GM04503 (cell line): Measurements from ENCODE around the gene GLDC.
"Not testable (repeated sequence)": the region's sequence is repeated elsewhere in the genome, so short reads cannot be mapped to it uniquely, and the experiment has no call there.

Experiments
- DNase-seq: peaks from one replicate; pipeline ENCODE4 v3.0.0-alpha.2; 2012; ENCODE audit warnings: low read depth

Gene GLDC

DNA sequence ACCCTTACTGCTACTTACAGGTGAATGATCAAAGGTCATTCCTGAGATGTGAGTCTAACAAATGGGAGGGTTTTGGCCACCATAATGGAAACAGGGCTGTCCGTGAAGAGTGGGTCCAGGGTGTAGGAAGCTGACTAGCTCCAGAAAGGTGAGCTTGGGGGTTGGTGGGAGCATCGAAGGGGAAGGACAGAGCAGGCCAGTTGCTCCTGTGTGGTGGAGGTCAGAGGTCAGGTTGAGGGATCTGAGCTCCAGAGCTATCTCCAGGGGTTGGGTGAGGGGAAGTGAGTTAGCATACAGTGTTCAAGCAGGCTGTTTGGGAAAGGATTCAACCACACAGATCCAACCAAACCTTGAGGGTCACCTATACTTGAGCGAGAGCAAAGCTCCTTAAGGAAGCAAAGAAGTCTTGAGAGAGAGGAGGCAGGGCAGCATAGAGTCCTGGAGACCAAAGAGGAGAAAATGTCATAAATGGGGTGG lies 18.7 kb upstream of the GLDC start:
- DNase-seq = no peak

DNA sequence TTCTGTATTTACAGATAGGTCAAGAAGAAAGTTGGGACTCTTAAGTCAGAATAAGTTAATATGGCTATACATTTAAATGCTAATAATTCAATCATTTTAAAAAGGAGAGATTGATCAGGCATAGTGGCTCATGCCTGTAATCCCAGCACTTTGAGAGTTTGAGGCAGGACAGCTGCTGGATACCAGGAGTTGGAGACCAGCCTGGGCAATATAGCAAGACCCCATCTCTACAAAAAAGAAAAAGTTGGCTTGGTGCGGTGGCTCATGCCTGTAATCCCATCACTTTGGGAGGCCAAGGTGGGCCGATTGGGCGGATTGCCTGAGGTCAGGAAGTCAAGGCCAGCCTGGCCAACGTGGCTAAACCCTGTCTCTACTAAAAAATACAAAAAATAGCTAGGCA lies 15.0 kb upstream of the GLDC start:
- no peak for DNase-seq

DNA sequence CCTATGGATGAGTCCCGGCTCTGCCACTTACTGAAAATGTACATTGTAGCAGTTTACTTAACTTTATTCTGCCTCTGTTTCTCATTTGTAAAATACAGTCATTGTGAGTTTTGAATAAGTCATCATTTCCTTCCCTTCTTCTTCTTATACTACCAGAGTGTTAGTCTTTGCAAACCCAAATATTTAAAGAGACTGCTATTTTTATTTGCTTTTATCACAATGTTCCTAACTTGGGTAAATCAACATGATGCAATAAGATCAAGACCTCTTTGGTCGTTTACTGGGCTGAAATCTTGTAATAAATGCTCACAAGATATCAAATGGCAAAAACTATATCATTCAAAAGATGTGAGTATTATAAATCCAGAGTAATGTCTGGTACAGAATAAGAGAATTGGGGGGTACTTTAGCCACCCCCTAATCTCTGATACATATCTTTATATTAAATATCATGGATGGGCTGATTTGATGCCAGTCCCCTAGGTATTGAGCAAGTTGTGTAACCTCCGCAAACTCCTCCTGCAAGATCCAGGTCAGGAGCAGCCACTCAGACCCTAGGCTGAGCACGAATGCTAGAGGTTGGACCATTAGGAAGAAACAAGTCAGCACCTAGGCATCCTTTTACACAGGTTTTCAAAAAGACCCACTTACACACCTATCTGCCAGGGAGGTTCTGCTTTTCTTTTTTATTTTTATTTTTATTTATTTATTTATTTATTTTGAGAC lies 13.3 kb upstream of the GLDC start:
- no peak for DNase-seq

DNA sequence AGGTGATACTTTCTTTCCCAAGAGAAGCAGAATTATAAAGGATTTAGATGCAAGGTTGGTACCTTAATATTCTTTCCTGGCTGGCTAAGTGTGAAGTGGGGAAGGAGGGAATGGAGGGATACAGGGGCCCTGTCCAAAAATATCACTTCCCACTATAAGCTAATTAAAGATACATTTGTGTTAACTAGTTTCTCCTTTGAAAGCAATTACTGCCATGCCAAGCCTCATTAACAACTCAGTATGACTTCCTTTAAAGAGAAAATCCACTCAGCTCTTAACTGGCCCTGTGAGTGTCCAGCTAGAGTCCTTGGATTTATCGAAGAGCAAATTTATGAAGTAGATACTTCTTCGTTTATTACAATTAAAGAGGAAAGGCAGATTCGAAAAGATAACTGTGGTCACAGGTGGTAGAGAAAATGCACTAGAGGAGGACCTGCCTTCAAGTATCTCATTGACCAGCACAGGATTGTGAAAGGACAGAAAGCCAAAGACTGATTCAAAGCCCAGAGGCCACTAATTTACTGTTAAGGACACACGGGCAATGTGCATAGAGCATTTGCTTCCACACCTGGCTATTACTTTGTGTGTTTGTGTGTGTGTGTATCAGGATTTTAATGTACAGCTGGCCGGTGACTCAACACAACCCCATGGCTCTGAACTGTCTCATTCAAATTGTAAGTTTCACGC lies 11.2 kb upstream of the GLDC start:
- no peak for DNase-seq

DNA sequence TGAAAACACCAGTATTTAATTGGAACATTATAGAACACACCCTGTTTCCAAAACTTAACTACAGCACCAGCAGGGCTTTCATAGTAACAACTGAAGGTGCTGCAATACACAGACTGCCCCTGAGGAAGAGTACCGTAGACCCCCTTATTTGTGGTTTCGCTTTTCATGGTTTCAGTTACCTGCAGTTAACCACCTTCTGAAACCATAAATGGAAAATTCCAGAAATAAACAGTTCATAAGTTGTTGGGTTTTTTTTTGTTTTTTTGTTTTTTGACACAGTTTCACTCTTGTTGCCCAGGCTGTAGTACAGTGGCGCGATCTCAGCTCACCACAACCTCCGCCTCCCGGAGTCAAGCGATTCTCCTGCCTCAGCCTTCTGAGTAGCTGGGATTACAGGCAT lies 9.5 kb upstream of the GLDC start:
- DNase-seq = no peak

DNA sequence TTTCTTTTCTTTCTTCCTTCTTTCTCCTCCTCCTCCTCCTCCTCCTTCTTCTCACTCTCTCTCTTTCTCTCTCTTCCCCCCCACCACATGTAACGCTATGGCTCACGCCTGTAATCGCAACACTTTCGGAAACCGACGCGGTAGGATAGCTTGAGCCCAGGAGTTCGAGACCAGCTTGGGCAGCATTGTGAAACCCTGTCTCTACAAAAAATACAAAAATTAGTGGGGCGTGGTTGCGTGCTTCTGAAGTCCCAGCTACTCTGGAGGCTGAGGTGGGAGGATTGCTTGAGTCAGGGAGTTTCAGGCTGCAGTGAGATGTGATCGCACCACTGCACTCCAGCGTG lies 736 bp upstream of the GLDC start:
- DNase-seq = no peak

DNA sequence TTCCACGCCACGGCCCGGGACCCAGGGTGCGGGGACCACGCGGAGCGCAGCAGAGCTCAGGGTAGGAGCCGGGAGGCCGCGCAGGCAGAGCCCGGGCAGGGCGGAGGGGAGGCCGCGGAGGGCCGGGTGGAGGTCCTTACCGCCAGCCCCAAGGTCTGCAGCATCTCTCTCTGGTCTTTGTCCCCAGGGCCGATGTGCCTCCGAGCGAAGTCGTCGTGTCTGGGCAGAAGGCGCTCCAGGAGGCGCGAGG lies 499 bp downstream of the GLDC start:
- not testable (repeated sequence) for DNase-seq

DNA sequence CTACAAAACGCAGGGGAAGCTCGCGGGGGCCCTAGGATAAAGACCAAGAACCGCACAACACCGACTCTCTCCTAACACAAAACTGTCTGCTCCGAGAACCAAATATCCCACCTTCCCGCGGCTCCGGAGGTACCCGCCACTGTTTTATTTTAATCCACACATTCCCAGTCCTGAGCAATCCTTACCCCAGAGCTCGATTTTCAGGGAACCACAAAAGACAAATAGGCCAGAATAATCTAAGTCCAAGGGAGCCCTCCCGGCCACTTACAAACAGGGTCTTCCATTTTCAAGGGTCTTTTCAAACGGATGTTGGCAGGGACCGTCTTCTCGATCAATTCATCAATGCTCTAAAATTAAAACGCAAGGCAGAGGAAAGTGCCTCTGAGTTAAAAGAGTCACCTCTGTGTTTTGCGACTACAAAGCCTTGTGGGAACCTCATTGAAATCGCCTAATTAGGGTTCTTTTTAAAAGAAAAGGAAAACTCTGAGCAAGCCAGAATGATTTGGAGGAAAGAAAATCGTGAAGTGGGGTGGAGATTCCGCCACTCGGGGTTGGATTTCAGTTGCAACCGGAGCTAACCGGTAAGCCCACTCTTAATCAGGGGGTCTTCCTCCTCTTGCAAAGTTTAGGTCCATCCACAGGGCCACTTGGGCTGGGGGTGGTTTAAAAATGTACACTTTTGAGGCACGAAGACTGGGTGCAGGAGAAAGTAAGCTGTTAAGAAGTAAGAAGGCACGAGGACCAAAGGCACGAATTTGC lies 1.0 kb downstream of the GLDC start:
- DNase-seq = no peak

DNA sequence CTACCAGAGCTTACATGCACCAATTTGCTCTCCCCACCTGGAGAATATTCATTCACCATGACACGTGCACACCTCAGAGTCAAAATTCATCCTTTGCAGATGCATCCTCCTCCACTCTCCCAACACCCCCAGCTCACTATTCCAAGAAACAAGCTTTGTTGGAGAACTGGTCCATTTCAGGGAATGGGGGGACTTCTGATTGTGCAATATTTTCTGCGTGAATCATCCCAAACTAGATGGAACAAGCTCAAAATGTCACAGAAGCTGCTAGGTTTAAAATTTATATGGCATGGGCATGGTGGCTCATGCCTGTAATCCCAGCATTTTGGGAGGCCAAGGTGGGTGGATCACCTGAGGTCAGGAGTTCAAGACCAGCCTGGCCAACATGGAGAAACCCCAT lies 3.6 kb downstream of the GLDC start:
- no peak for DNase-seq

DNA sequence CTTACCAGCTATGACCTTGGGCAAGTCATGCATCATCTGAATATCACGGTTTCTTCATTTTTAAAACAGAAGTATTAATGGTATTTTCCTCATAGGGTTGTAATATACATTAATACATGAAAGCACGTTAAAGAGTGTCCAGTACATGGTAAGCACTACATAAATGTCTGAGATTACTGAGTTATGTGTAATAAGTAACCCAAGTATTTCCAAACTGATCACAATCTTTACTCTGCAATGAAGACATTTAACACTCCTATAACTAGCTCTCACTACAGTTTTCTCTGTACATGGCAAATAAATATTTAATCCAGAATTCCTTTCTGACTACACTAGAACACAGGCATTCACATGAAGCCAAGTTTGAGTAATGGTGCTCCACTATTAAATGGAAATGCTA lies 4.0 kb downstream of the GLDC start:
- DNase-seq = no peak

DNA sequence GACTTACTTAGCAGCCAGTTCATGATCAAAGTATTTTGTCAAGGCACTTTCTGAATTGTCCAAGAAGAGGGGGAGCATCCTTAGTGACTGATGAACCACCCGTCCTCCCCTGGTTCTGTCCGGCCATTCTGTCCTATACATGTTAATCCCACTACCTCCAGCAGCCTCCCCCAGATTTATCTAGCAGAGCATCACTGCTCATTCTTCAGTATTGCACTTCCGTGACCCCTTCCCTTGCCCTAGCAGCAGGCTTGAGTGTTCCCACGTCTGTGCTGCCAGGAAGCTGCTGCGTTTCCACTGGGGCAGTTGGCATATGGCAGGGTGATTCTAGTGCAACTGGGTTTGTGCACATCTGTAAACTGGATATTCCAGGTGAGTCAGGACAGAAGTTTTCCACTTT lies 4.5 kb downstream of the GLDC start:
- DNase-seq = no peak

DNA sequence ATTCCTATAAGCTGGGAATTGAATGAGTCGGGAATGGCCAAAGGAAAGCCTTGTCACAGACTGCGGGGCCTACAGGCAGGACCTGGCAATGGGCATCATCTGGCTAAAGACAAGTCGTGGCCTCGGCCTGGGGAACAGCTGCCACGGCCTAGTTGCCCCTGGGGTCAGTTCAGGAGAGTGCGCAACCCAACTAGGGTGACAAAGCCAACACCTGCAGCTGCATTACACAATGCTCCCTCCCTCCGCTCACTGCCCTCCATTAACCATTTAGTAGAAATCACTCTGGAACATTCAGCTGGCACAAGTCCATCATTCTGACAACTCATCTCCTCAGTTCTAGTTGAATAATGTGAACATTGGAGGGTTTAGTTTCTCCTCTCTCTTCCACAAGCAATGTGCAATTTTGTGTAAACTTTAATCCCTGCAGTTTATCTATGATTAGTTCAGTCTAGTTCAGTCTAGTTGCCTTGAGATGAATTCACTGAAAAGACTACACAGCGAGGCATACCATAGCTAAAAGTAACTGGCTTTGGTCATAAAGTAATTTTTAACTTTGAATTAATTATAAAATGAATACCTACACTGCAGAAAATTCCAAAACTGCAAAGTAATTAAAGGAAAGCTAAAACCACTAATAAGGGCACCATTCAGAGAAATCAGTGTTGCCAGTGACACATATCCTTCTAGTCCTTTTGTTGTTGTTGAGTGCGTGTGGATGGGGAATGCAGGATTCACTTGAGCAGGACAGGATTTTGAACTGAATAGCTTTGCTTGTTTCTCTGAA lies 5.1 kb downstream of the GLDC start:
- DNase-seq = no peak

DNA sequence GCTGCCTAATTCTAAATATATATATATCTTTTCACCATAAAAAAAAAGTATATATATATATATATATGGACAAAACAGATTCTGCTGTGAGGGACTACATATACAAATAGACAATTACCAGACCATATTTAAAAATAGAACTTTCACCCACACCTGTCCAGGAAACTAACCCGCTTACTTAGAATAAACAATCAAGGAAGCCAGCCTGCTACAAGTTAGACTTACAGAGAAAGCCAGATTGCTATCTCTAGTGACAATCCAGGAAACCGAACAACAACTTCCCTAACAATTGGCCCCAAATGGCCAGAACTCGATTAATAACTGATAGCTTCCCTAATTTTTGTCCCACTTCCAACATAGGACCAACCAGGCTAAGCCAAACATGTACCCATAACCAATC lies 5.9 kb downstream of the GLDC start:
- no peak for DNase-seq

DNA sequence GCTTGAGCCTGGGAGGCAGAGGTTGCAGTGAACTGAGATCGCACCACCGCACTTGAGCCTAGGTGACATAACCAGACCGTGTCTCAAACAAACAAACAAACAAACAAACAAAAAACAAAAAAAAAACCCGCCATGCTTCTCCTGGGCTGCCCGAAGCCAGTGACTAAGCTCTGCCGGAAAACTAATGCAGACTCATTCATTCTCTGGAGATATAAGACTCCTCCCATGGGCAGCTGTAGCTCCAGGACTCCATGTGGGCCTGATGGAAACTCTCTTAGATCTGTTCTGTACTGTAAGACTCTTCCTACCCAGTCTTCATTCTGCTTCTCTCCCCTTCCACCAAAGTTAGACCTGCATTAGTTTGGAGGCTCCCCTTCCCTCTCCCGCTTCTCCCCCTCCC lies 11.1 kb downstream of the GLDC start:
- no peak for DNase-seq

DNA sequence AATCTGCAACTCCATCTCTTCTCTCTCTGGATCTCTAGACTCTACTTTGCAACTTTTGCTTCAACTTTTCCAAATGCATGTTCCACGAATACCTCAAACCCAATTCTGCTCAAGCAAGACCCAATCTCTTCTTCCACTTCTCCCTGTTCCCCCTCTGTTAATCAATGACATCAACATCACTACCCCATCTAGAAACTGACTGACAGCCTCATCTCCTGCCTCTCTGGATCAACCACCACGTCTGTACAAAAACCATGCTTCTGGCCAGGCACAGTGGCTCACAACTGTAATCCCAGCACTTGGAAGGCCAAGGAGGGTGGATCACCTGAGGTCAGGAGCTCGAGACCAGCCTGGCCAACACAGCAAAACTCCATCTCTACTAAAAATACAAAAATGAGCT lies 12.2 kb downstream of the GLDC start:
- DNase-seq = no peak

DNA sequence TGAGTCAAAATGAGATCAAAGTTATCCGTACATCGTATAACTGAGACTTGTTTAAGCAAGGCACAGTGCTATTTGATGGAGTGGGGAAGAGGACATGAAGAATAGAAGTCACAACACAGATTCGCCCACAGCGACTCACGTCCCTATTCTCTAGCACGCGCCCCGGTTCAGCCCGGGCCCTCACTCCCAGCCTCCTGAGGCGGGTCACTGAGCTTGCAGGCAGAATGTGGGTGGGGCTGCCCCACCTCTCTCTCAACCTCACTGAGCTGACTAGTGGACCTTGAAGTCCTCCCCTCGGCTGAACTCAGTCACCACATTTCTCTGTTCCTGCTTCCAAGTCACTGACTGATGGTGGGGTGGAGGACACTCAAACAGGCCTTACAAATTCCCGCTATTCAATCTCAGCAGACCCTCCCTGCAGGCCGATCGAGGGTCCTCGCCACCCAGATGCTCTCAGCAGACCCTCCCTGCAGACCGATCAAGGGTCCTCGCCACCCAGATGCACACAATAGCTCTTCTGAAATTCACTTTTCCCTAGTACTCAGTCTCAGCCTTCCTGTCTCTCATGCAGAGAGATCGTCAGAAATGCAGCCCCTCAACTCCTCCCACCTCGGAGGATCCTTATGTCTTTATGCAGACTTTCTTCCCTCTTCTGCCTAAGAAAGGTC lies 12.9 kb downstream of the GLDC start:
- DNase-seq = no peak

DNA sequence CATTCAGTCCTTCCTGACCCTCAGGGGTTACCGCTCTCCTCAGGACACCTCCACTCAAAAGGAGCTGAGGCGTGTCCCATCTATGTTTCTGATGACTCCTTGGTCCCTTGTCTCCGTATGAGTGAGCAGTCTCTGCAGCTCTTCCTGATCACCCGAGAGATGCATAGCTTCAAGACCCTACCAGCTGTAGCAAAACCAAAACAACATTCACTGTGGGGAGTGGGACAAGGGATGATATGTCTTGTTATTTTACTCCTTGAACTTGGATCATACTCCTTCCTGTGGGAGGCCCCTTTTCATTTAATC lies 14.4 kb downstream of the GLDC start:
- no peak for DNase-seq

DNA sequence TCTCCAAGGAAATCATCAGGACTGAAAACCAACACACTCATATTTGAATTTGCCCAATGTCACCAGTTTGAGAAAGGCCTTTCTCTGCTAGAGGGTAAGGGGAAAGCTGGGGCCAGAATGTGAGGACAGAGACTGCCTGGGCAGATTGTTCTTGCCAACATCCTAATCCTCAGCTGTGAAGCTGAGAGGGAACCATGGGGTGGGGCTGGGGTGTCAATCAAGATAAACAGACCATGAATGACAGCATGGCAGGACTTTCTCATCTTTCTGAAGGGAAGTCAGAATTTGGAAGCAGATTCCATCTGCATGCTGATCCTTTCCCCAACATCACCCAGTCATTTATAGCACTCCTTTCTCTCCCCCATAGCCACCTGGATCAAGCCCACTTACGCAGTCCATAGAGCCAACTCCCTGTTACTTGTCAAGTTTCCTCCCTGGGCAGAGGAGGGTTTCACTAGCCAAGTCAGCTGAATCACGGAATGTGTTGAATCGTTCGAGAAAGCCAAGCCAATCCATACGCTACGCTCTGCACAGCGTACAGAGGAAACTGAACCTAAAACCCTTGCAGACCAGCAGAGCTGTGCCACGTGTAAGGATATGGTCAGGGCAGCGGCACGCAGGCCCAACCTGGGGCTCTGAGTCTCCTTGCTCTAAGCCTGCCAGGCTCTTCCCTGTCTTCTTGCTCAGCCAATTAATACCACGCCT lies 14.9 kb downstream of the GLDC start:
- DNase-seq = no peak

DNA sequence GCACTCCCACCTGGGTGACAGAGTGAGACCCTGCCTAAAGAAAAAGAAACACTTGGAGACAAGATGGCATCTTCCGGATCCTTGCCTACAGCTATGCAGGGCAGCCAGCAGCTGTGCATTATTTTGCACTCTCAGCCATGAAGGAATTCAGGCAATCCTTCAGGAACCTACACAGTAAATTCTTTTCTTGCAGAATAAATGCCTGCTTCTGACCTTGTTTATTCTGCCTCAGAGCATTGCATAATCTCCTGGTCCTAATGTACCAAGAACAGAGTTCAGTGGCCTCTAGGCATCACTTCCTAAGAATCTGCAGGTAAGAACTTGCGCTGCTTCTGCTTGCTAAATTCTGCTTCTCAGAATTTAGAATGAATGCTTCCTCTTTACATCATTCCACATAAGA lies 16.8 kb downstream of the GLDC start:
- no peak for DNase-seq

DNA sequence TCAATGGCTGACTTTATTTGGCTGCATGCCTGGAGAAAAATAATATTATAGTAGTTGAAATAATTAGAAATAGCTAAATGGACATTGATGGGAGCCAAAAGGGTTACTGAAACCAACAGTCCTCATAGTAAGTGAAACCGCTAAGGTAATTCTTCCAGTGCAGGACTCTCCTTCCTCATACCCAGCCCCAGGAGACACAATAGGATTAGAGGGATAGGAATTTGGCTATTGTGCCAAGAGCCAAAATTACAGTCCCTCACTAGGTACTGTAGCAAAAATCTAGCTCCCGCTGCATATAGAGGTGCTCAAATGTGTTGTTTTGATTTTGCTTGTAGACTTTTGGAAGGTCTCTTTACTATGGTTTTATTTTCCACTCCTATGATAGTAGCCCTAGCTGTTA lies 20.2 kb downstream of the GLDC start:
- no peak for DNase-seq

DNA sequence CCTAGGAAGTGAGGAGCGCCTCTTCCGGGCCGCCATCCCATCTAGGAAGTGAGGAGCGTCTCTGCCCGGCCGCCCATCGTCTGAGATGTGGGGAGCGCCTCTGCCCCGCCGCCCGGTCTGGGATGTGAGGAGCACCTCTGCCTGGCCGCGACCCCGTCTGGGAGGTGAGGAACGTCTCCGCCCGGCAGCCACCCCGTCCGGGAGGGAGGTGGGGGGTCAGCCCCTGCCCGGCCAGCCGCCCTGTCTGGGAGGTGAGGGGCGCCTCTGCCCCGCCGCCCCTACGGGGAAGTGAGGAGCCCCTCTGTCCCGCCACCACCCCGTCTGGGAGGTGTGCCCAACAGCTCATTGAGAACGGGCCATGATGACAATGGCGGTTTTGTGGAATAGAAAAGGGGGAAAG lies 22.7 kb downstream of the GLDC start:
- not testable (repeated sequence) for DNase-seq

DNA sequence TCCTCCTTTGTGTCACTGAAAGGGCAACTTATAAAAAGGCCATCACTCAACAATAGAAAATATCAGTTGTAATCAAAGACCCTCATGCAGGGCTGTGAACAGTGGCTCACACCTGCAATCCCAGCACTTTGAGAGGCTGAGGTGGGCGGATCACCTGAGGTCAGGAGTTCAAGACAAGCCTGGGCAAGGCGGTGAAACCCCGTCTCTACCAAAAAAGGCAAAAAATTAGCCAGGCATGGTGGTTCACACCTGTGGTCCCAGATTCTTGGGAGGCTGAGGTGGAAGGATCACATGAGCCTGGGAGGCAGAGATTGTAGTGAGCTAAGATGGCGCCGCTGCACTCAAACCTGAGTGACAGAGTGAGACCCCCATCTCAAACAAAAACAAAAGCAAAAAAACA lies 24.7 kb downstream of the GLDC start:
- DNase-seq = no peak
